B cell (primary cell): ENCODE results near the gene ERG. TPM values are rescaled to one million over a fixed set of nuclear protein-coding genes. Genes with fewer than 3 reads are reported as not detected.

Source experiments
- ATAC-seq: fragments of 200-7000 bp; cut with Tn5 transposase; one replicate; pipeline ENCODE4 v1.10.0; 2021; ENCODE audit warnings: low read depth, mild to moderate bottlenecking, moderate number of reproducible peaks, moderate library complexity
- CTCF ChIA-PET: fragments of 350-600 bp; sonication (Branson Sonifier 250); formaldehyde crosslinking; loops from one replicate; lab custom pipeline; 2021; ENCODE audit warnings: antibody characterized with exemption, inconsistent platforms; lab: Charles Lee
- POLR2A ChIA-PET: fragments of 350-600 bp; sonication (Branson Sonifier 250); formaldehyde crosslinking; loops from one replicate; lab custom pipeline; 2021; ENCODE audit warnings: antibody characterized with exemption; lab: Charles Lee
- DNase-seq: peaks from one replicate; pipeline ENCODE4 v3.0.0; 2013
- H2AFZ ChIP-seq: 2 replicates; pipeline ENCODE4 v1.6.1; 2012; ENCODE audit warnings: mild to moderate bottlenecking, low read depth, low read length; ENCODE audit not compliant: insufficient read depth, poor library complexity, severe bottlenecking
- H3K27ac ChIP-seq, 2 donors: 1 replicate in 1 of 2; 2 replicates in 1 of 2; pipeline ENCODE4 v1.5.1; 2012 to 2013; ENCODE audit warnings: low read length in 2 of 2, mild to moderate bottlenecking in 2 of 2, moderate library complexity in 1 of 2
- H3K27me3 ChIP-seq, 4 experiments: fragments of 200-600 bp in 1 of 4; sonication (generic) in 1 of 4; replicated peaks in 1 of 4; 1 replicate in 2 of 4; 2 replicates in 2 of 4; pipeline versions ENCODE4 v1.6.1 to v1.7.0; 2013 to 2016; ENCODE audit warnings: low read length in 3 of 4, mild to moderate bottlenecking in 2 of 4, mixed read lengths in 1 of 4, moderate library complexity in 1 of 4; ENCODE audit not compliant: insufficient read depth in 4 of 4, control insufficient read depth in 3 of 4; ENCODE audit errors: control extremely low read depth in 1 of 4
- H3K36me3 ChIP-seq, 2 experiments: replicated peaks in 1 of 2; 1 replicate in 1 of 2; 2 replicates in 1 of 2; pipeline versions ENCODE4 v1.6.1 to v1.7.1; 2013; ENCODE audit warnings: low read length in 1 of 2; ENCODE audit not compliant: insufficient read depth in 2 of 2, control insufficient read depth in 1 of 2; ENCODE audit errors: control extremely low read depth in 1 of 2, extremely low read depth in 1 of 2
- H3K4me1 ChIP-seq, 2 donors: fragments of 200-600 bp in 1 of 2; sonication (generic) in 1 of 2; 1 replicate in 1 of 2; 2 replicates in 1 of 2; pipeline versions ENCODE4 v1.5.1 to v1.6.1; 2013 to 2017; ENCODE audit warnings: low read length in 2 of 2; ENCODE audit not compliant: control insufficient read depth in 2 of 2, insufficient read depth in 2 of 2
- H3K4me2 ChIP-seq: replicated peaks from 2 replicates; pipeline ENCODE3; 2012; ENCODE audit warnings: mild to moderate bottlenecking, low read depth, low read length; ENCODE audit not compliant: poor library complexity, severe bottlenecking
- H3K4me3 ChIP-seq, 5 experiments: fragments of 200-600 bp in 1 of 5; sonication (generic) in 1 of 5; 1 replicate in 3 of 5; 2 replicates in 2 of 5; pipeline versions ENCODE4 v1.5.1 to v1.7.0; 2011 to 2016; ENCODE audit warnings: low read length in 4 of 5, mild to moderate bottlenecking in 4 of 5, low read depth in 2 of 5, control low read depth in 1 of 5, moderate library complexity in 1 of 5; ENCODE audit not compliant: insufficient read depth in 1 of 5; ENCODE audit errors: control extremely low read depth in 1 of 5, extremely low read depth in 1 of 5
- H3K79me2 ChIP-seq: fragments of 200-600 bp; sonication (generic); one replicate; pipeline ENCODE4 v1.6.0; 2016; ENCODE audit warnings: low read length; ENCODE audit not compliant: control insufficient read depth, insufficient read depth
- H3K9ac ChIP-seq: fragments of 200-600 bp; sonication (generic); 2 replicates; pipeline ENCODE4 v1.6.1; 2017; ENCODE audit warnings: mild to moderate bottlenecking, low read length, moderate library complexity
- H3K9me3 ChIP-seq, 3 donors: one replicate each; pipeline versions ENCODE4 v1.6.1 to v1.7.1; 2013; ENCODE audit warnings: low read length in 2 of 3; ENCODE audit not compliant: control insufficient read depth in 2 of 3, insufficient read depth in 1 of 3; ENCODE audit errors: control extremely low read depth in 1 of 3
- H4K20me1 ChIP-seq: 2 replicates; pipeline ENCODE4 v1.6.0; 2012; ENCODE audit warnings: mild to moderate bottlenecking, low read length; ENCODE audit not compliant: insufficient read depth, control insufficient read depth, poor library complexity, severe bottlenecking
- H3K27ac Mint-ChIP-seq: one replicate; pipeline ENCODE4 v1.8.0; 2021; ENCODE audit warnings: mixed read lengths
- H3K27me3 Mint-ChIP-seq: one replicate; pipeline ENCODE4 v1.8.0; 2021; ENCODE audit warnings: mixed read lengths
- H3K4me1 Mint-ChIP-seq: one replicate; pipeline ENCODE4 v1.8.0; 2021; ENCODE audit warnings: mixed read lengths
- H3K4me3 Mint-ChIP-seq: one replicate; pipeline ENCODE4 v1.8.0; 2021; ENCODE audit warnings: mixed read lengths
- H3K9me3 Mint-ChIP-seq: one replicate; pipeline ENCODE4 v1.8.0; 2022; ENCODE audit warnings: mixed read lengths; ENCODE audit not compliant: insufficient read depth
- EZH2 ChIP-seq: IDR thresholded peaks from 2 replicates; pipeline ENCODE4 v1.6.1; 2012; ENCODE audit warnings: borderline replicate concordance, low read depth, mild to moderate bottlenecking, moderate library complexity, low read length; ENCODE audit not compliant: insufficient read depth, poor library complexity, severe bottlenecking
- WGBS: methylation state at CpG from one replicate; pipeline ENCODE4 v1.1.5; 2013; ENCODE audit warnings: missing lambda C conversion rate; ENCODE audit not compliant: insufficient coverage; 5-methylcytosine and 5-hydroxymethylcytosine counted together
- intact Hi-C: fragments of 100-400 bp; cut with micrococcal nuclease; formaldehyde crosslinking; loops from one replicate; pipeline ENCODE4 v1.10.0; 2022
- polyA plus RNA-seq: library from polyadenylated mRNA; depleted of rRNA; stranded (reverse); fragments of >200 nt; gene quantifications from 2 replicates; pipeline ENCODE4 v1.2.3, GENCODE V29; 2012
- total RNA-seq, 2 donors: library from RNA; stranded (reverse); fragments of 120-200 nt in 1 of 2; gene quantifications; 1 replicate in 1 of 2; 2 replicates in 1 of 2; pipeline versions ENCODE4 v1.2.3 to v1.2.4, GENCODE V29; 2013 to 2022
- TF ChIP-seq, protein P1 (sequence below): fragments of 200-600 bp; IDR thresholded peaks from one replicate; pipeline ENCODE4 v1.8.0; 2022; ENCODE audit warnings: antibody characterized with exemption, mild to moderate bottlenecking

ERG gene
- total and polyA plus RNA-seq, 2 donors (not counting 1 experiment from before 2014, with no cell fraction given), result 0.17 TPM; not detected in 1

- ATAC-seq (no peak), DNase-seq (no peak)
- no peak overlapping the region for H3K27ac Mint-ChIP-seq
- Histone ChIP-seq H3K36me3 (no peaks in the 10 kb centered on the region), H2AFZ (no peak overlapping the region), H3K9ac (no peak overlapping the region), H3K4me1 (no peaks in the 10 kb centered on the region), H3K4me2 (no peak overlapping the region), H3K4me3 (no peak overlapping the region), H4K20me1 (no peaks in the 10 kb centered on the region), H3K9me3 (no peaks in the 10 kb centered on the region), H3K27ac (no peak overlapping the region), H3K27me3 (no peaks in the 10 kb centered on the region), H3K79me2 (no peaks in the 10 kb centered on the region)
- CTCF ChIA-PET, result no interaction called here
- no peaks in the 10 kb centered on the region for H3K4me1 Mint-ChIP-seq
- intact Hi-C loops, result no loop called here
- 100% methylated on average over 1 of the region's 5 CpGs for WGBS
- no peaks in the 10 kb centered on the region for H3K9me3 Mint-ChIP-seq
- no peak overlapping the region for H3K4me3 Mint-ChIP-seq
- TF ChIP-seq, protein P1, sequence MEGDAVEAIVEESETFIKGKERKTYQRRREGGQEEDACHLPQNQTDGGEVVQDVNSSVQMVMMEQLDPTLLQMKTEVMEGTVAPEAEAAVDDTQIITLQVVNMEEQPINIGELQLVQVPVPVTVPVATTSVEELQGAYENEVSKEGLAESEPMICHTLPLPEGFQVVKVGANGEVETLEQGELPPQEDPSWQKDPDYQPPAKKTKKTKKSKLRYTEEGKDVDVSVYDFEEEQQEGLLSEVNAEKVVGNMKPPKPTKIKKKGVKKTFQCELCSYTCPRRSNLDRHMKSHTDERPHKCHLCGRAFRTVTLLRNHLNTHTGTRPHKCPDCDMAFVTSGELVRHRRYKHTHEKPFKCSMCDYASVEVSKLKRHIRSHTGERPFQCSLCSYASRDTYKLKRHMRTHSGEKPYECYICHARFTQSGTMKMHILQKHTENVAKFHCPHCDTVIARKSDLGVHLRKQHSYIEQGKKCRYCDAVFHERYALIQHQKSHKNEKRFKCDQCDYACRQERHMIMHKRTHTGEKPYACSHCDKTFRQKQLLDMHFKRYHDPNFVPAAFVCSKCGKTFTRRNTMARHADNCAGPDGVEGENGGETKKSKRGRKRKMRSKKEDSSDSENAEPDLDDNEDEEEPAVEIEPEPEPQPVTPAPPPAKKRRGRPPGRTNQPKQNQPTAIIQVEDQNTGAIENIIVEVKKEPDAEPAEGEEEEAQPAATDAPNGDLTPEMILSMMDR, result no peak
- TF ChIP-seq EZH2, result no peak
- POLR2A ChIA-PET, result no interaction called here
- H3K27me3 Mint-ChIP-seq, result no peaks in the 10 kb centered on the region
Measured at GRCh38 chr21:38417726-38418125, 80.6 kb downstream of the ERG start.

DNA sequence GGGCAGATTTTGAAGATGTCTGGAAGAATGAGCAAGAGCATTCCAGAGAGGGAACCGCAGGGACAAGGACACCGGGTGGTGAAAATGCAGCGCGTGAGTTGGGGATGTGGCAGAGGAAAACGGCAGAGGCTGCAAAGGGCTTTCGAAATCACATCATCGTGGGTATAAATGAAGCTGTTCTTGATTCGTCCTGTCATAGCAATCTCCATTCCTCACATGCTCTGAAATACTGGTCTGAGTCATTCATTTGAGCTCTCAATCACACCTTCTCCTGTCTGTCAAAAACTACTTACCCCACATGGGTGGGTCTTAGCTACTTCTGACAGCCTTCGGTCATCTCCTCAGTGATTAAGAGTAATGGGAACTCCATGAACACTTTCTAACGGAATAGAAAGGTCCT is 81.5 kb downstream of the ERG start:
- no peak for DNase-seq

More for the DNA sequence above, 81.5 kb downstream of the ERG start:
- Mint-ChIP-seq H3K27ac (no peak overlapping the region), H3K27me3 (no peaks in the 10 kb centered on the region), H3K4me1 (no peaks in the 10 kb centered on the region), H3K9me3 (peaks cover 6% of the 10 kb centered on the region), H3K4me3 (no peak overlapping the region)
- TF ChIP-seq, protein P1, result no peak
- TF ChIP-seq EZH2, result no peak
- no peak for ATAC-seq
- Histone ChIP-seq H3K79me2 (no peaks in the 10 kb centered on the region), H3K4me3 (no peak overlapping the region), H3K9ac (no peak overlapping the region), H3K27me3 (no peaks in the 10 kb centered on the region), H3K9me3 (no peaks in the 10 kb centered on the region), H2AFZ (no peak overlapping the region), H3K4me2 (no peak overlapping the region), H3K36me3 (no peaks in the 10 kb centered on the region), H3K4me1 (no peaks in the 10 kb centered on the region), H4K20me1 (no peaks in the 10 kb centered on the region), H3K27ac (no peak overlapping the region)
- WGBS, result 90% methylated on average over 6 of the region's 10 CpGs
- ChIA-PET POLR2A (no interaction called here), CTCF (no interaction called here)
- intact Hi-C loops, result no loop called here
